Measurements from ENCODE around the gene PTTG1IP.

PTTG1IP gene

DNA sequence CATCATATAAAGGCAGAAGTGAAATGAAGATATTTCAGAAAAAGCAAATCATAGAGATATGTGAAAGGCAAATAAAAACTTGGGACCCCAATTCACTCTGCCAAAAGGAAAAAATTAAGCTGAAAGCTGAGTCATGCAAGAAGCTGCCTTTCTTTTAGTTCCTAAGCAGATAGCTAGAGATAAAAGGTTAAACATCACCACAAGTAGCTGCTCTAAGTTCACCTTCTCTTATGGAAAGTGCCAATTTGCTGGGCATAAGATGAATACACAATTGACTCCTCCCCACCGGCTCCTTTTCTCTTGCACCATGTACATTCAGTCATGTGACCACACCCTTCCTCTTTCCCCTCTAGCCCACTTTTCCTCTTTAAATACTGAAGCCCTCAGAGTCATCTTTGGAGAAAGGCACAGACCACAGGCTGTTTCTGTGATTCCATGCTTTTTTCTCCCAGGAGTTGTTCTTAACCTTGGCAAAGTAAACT, 50.3 kb downstream of the PTTG1IP start:
- Histone ChIP-seq H3K4me3 (ENCODE audit: insufficient read depth, low read depth, low read length, poor library complexity, severe bottlenecking) (no peak overlapping the region), H3K27ac (ENCODE audit: insufficient read depth, low read length, poor library complexity, severe bottlenecking) (no peak overlapping the region), H3K27me3 (replicated peaks; ENCODE audit: control insufficient read depth, insufficient read depth, low read length, poor library complexity, severe bottlenecking) (no peaks in the 10 kb centered on the region), H3K36me3 (ENCODE audit: control insufficient read depth, insufficient read depth, low read length) (no peaks in the 10 kb centered on the region), H3K9me3 (ENCODE audit: control insufficient read depth, low read length) (no peaks in the 10 kb centered on the region), H3K4me1 (ENCODE audit: control insufficient read depth, insufficient read depth, low read length, poor library complexity, severe bottlenecking) (peaks cover 5% of the 10 kb centered on the region)
- DNase-seq = no peak

DNA sequence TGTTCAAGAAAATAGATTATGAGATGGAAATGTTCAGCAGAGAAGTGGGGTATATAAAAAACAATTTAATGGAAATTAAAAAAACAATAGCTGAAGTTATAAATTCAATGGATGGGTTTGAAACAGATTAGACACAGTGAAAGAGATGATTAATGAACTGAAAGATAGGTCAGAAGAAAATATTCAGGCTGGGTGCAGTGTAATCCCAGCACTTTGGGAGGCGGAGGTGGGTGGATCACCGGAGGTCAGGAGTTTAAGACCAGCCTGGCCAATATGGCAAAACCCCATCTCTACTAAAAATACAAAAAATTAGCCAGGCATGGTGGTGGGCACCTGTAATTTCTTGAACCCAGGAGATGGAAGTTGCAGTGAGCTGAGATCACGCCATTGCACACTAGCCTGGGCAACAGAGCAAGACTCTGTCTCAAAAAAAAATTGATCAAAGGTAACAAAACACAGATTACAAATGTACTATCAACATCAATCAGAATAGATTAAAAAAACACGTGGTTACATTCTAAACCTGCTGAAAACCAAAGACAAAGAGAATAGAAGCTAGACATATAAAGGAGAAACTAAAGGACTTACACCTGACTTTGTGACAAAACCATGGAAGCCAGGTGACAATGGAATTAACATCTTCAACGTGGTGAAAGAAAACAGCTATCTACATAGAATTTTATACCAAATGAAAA, 50.9 kb downstream of the PTTG1IP start:
- DNase-seq = no peak
- no peaks in the 10 kb centered on the region for H3K27me3 ChIP-seq (replicated peaks; ENCODE audit: control insufficient read depth, insufficient read depth, low read length, poor library complexity, severe bottlenecking)
- no peaks in the 10 kb centered on the region for H3K9me3 ChIP-seq (ENCODE audit: control insufficient read depth, low read length)
- H3K4me1 ChIP-seq (ENCODE audit: control insufficient read depth, insufficient read depth, low read length, poor library complexity, severe bottlenecking) = peaks cover 5% of the 10 kb centered on the region
- H3K36me3 ChIP-seq (ENCODE audit: control insufficient read depth, insufficient read depth, low read length) = no peaks in the 10 kb centered on the region
- H3K27ac ChIP-seq (ENCODE audit: insufficient read depth, low read length, poor library complexity, severe bottlenecking) = no peak overlapping the region
- H3K4me3 ChIP-seq (ENCODE audit: insufficient read depth, low read depth, low read length, poor library complexity, severe bottlenecking) = no peak overlapping the region

DNA sequence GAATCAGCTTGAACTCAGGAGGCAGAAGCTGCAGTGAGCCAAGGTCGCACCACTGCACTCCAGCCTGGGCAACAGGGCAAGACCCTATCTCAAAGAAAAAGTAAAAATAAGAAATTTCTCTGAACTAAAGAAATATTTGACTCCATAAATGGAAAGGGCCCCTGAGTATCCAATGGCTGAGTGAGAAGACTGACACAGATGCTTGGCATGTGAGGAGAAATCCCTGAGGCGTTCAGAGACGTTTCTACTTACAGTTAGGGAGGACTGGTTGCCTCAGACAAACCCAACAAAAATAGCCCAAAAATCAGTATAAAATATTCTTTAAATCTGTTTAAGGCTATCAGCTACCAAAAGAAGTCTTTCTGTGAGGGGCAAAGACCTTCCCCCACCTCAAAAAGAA, 52.6 kb downstream of the PTTG1IP start:
- no peaks in the 10 kb centered on the region for H3K36me3 ChIP-seq (ENCODE audit: control insufficient read depth, insufficient read depth, low read length)
- no peak overlapping the region for H3K27ac ChIP-seq (ENCODE audit: insufficient read depth, low read length, poor library complexity, severe bottlenecking)
- no peak for DNase-seq
- no peaks in the 10 kb centered on the region for H3K9me3 ChIP-seq (ENCODE audit: control insufficient read depth, low read length)
- H3K4me3 ChIP-seq (ENCODE audit: insufficient read depth, low read depth, low read length, poor library complexity, severe bottlenecking) = no peak overlapping the region
- H3K27me3 ChIP-seq (replicated peaks; ENCODE audit: control insufficient read depth, insufficient read depth, low read length, poor library complexity, severe bottlenecking) = no peaks in the 10 kb centered on the region
- peaks cover 14% of the 10 kb centered on the region for H3K4me1 ChIP-seq (ENCODE audit: control insufficient read depth, insufficient read depth, low read length, poor library complexity, severe bottlenecking)

DNA sequence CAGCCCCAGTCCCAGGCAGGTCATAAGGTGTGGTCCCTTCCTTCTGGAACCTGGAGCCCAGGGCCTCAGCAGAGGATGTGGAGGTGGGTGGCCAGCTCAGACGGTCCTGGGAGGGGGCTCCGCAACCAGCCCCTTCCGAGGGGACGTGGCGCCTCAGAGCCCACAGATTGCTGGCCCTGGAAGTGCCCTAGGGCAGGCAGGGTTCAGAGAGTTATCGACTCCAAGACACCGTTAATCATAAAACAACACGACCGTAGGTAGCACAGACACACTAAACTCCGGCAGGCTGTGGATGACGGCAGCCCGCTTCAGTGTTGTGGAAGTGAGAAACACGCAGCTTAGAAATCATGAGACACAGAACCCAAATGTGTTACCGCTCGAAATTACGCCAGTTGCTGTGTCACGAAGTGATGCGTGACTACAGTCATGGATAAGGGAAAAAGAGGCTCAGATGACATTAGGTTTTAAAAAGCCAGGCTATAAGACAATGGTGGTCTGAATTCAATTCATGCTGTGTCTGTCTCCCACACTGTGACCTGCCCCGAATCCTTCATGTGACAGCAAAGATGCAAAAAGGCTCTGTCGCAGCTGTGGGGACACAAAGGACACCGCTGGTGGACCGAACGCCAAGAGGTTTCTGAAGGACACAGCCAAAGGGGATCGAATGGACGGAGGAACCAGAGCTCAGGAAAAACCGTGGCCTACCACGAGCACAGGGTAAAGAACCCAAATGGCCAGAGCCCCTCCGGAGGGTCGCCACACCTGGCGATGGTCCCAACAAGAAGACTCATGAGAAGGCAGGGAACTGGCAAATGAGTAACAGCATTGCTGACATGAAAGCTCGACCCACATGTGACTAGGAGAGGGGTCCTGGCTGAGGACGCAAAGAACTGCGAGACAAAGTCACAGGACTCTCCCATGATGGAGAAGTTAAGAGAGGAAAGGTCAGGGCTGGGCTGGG, 53.9 kb downstream of the PTTG1IP start:
- no peaks in the 10 kb centered on the region for H3K9me3 ChIP-seq (ENCODE audit: control insufficient read depth, low read length)
- DNase-seq = no peak
- H3K27me3 ChIP-seq (replicated peaks; ENCODE audit: control insufficient read depth, insufficient read depth, low read length, poor library complexity, severe bottlenecking) = no peaks in the 10 kb centered on the region
- H3K4me1 ChIP-seq (ENCODE audit: control insufficient read depth, insufficient read depth, low read length, poor library complexity, severe bottlenecking) = peaks cover 14% of the 10 kb centered on the region
- H3K27ac ChIP-seq (ENCODE audit: insufficient read depth, low read length, poor library complexity, severe bottlenecking) = no peak overlapping the region
- no peaks in the 10 kb centered on the region for H3K36me3 ChIP-seq (ENCODE audit: control insufficient read depth, insufficient read depth, low read length)
- no peak overlapping the region for H3K4me3 ChIP-seq (ENCODE audit: insufficient read depth, low read depth, low read length, poor library complexity, severe bottlenecking)

DNA sequence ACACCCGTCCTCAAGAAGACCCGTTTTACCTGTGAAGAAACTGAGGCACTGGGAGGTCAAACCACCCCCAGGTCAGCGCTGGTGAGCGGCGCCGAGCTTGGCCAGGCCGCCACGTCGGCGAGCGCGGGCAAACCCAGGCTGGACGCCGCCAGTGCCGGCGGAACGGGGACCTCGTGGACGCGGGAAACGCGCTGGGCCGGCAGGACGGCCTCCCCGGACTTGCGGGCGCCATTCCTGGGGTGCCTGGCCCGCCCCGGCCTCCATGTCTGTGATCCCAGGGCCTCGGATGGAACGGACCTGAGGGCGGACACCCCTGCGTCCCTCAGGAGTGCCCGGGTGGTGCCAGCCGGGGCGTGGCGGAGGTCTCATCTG, 54.9 kb downstream of the PTTG1IP start:
- Histone ChIP-seq H3K36me3 (ENCODE audit: control insufficient read depth, insufficient read depth, low read length) (no peaks in the 10 kb centered on the region), H3K27me3 (replicated peaks; ENCODE audit: control insufficient read depth, insufficient read depth, low read length, poor library complexity, severe bottlenecking) (no peaks in the 10 kb centered on the region), H3K4me1 (ENCODE audit: control insufficient read depth, insufficient read depth, low read length, poor library complexity, severe bottlenecking) (peaks cover 14% of the 10 kb centered on the region), H3K9me3 (ENCODE audit: control insufficient read depth, low read length) (no peaks in the 10 kb centered on the region), H3K27ac (ENCODE audit: insufficient read depth, low read length, poor library complexity, severe bottlenecking) (peak overlapping the region; percentile 84), H3K4me3 (ENCODE audit: insufficient read depth, low read depth, low read length, poor library complexity, severe bottlenecking) (peak overlapping the region; percentile 66)
- no peak for DNase-seq

DNA sequence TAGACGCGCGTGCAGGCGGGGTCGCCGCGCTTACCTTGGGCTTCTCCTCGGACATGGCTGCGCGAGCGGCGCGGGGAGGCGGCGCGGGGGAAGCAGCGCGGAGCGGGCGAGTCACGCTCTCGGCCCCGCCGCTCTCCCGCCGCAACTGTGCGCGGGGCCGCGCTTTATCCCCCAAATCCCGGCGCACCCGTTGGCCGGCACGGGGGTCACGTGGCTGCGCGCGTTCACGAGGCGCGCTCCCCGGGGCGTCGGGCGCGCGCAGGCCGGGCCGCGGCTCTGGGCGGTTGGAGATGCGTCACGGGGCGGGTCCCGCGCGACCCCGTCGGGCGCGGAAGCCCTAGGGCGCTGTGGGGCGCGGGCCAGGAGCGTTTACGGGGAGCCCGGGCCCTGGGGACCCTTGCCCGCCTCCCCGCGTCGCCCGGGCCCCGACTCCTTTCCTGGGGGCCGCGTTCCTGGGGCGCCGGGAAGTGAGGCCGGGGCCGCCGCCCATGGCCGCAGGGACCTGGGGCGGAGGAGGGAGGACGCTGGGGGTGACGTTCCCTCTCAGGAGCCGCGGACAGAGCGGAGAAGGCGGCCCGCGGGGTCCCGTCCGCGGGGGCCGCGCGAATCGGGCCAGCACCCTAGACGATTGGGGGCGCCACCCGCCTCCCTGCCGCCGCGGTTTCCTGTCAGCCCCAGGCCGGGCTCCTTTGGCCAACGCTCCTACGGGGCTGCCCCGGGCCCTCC, 55.4 kb downstream of the PTTG1IP start, which contains the start of gene SUMO3:
Gene SUMO3 (minus strand): TSS at position 149 of the 726 bp plus-strand sequence. CDS start 94 bp downstream, at position 55.
- H3K4me1 ChIP-seq (ENCODE audit: control insufficient read depth, insufficient read depth, low read length, poor library complexity, severe bottlenecking) = peaks cover 14% of the 10 kb centered on the region
- no peaks in the 10 kb centered on the region for H3K9me3 ChIP-seq (ENCODE audit: control insufficient read depth, low read length)
- peak within 1 kb of the TSS; percentile 66 for H3K4me3 ChIP-seq (ENCODE audit: insufficient read depth, low read depth, low read length, poor library complexity, severe bottlenecking)
- no peaks in the 10 kb centered on the region for H3K27me3 ChIP-seq (replicated peaks; ENCODE audit: control insufficient read depth, insufficient read depth, low read length, poor library complexity, severe bottlenecking)
- H3K27ac ChIP-seq (ENCODE audit: insufficient read depth, low read length, poor library complexity, severe bottlenecking) = peak within 1 kb of the TSS; percentile 84
- H3K36me3 ChIP-seq (ENCODE audit: control insufficient read depth, insufficient read depth, low read length) = no peaks in the 10 kb centered on the region
- peak; percentile 78 to 81 (median 78) for DNase-seq

DNA sequence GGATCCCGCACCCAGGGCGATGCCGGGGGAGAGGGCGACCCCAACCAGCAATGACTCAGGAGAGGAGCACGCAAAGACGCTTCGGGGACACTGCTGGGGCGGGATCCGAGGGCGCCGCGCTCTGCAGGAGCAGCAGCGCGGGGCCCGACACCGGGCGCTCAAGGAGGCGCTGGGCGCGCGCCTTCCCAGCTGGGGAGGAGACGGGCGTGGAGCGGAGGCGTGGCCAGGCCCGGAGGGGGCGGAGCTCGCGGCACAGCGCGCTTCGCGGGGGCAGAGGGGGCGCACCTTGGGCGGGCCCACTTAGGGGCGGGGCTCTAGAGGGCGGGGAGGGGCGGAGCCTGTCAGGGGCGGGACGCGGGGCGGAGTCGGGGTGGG, 56.0 kb downstream of the PTTG1IP start:
- Histone ChIP-seq H3K27me3 (replicated peaks; ENCODE audit: control insufficient read depth, insufficient read depth, low read length, poor library complexity, severe bottlenecking) (no peaks in the 10 kb centered on the region), H3K9me3 (ENCODE audit: control insufficient read depth, low read length) (no peaks in the 10 kb centered on the region), H3K36me3 (ENCODE audit: control insufficient read depth, insufficient read depth, low read length) (no peaks in the 10 kb centered on the region), H3K4me3 (ENCODE audit: insufficient read depth, low read depth, low read length, poor library complexity, severe bottlenecking) (peak overlapping the region; percentile 59), H3K27ac (ENCODE audit: insufficient read depth, low read length, poor library complexity, severe bottlenecking) (no peak overlapping the region), H3K4me1 (ENCODE audit: control insufficient read depth, insufficient read depth, low read length, poor library complexity, severe bottlenecking) (peaks cover 14% of the 10 kb centered on the region)
- peak; percentile 82 to 92 (median 89) for DNase-seq

DNA sequence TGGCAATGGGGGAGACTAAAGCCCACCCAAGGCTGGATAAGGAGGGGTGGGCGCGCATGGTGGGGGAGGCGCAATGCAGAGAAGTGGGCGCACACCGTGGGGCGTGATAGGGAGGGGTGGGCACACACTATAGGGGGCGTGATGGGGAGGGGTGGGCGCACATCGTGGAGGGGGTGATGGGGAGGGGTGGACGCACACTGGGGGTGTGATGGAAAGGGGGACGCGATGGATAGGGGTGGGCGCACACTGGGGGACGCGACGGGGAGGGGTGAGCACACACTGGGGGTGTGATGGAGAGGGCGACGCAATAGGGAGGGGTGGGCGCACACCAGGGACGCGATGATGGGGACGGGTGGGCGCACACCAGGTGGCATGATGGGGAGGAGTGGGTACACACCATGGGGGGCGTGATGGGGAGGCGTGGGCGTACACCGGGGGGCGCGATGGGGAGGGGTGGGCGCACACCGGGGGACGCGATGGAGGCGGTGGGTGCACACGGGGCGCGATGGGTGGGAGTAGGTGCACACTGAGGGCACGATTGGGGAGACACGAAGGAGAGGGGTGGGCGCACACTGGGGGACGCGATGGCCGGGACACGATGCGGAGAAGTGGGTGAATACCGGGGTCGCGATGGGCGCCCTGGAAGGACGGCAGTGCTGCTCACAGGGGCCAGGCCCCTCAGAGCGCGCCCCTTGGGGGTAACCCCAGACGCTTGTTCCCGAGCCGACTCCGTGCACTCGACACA, 56.6 kb downstream of the PTTG1IP start:
- Histone ChIP-seq H3K36me3 (ENCODE audit: control insufficient read depth, insufficient read depth, low read length) (no peaks in the 10 kb centered on the region), H3K4me1 (ENCODE audit: control insufficient read depth, insufficient read depth, low read length, poor library complexity, severe bottlenecking) (peaks cover 14% of the 10 kb centered on the region), H3K4me3 (ENCODE audit: insufficient read depth, low read depth, low read length, poor library complexity, severe bottlenecking) (peak overlapping the region; percentile 59), H3K27me3 (replicated peaks; ENCODE audit: control insufficient read depth, insufficient read depth, low read length, poor library complexity, severe bottlenecking) (no peaks in the 10 kb centered on the region), H3K27ac (ENCODE audit: insufficient read depth, low read length, poor library complexity, severe bottlenecking) (no peak overlapping the region), H3K9me3 (ENCODE audit: control insufficient read depth, low read length) (no peaks in the 10 kb centered on the region)
- no peak for DNase-seq

DNA sequence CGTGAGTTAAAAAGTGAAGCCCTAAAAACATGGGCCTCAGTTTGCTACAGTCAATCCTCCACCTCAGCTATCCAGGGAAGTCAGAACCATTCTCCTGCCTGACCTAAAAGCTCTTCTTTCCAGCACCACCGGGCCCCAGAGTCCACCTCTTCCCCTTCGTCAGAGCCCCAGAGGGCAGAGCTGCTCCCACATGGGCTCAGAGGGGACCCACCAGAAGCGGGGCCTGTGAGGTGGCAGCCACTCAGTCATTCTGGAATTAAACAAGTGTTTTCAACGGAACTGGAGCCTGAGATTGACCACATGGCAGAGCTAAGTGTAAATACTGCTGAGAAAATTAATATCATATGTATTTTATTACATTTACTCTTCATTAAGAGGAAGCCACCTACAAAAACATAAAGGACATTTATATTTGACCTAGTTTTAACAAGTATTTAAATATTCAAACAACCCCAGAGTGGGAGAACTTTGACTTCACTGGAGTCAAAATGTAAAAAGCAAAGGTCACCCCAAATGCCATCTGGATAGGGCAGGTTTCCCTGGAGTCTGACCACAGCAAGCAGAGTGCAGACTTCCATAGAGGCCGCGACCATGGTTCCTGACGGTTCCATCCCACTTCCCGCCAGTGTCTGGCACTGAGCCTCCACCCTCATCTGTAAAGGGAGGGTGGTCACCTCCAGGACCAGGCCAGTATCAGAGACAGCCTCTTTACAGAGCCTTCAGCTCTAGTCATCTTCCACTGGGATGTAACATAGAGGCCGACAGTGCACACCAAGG, 57.5 kb downstream of the PTTG1IP start:
- Histone ChIP-seq H3K4me3 (ENCODE audit: insufficient read depth, low read depth, low read length, poor library complexity, severe bottlenecking) (no peak overlapping the region), H3K27ac (ENCODE audit: insufficient read depth, low read length, poor library complexity, severe bottlenecking) (no peak overlapping the region), H3K36me3 (ENCODE audit: control insufficient read depth, insufficient read depth, low read length) (no peaks in the 10 kb centered on the region), H3K9me3 (ENCODE audit: control insufficient read depth, low read length) (no peaks in the 10 kb centered on the region), H3K27me3 (replicated peaks; ENCODE audit: control insufficient read depth, insufficient read depth, low read length, poor library complexity, severe bottlenecking) (no peaks in the 10 kb centered on the region), H3K4me1 (ENCODE audit: control insufficient read depth, insufficient read depth, low read length, poor library complexity, severe bottlenecking) (peaks cover 14% of the 10 kb centered on the region)
- no peak for DNase-seq

Data from effector memory CD4-positive, alpha-beta T cell (primary cell).